Neural progenitor cell (in vitro differentiated cells): ENCODE measurements around the gene SLC7A7. TPM values are rescaled to one million over a fixed set of nuclear protein-coding genes. Genes with fewer than 3 reads are reported as not detected.

ENCODE experiments used
- DNase-seq: peaks from one replicate; pipeline ENCODE4 v3.0.0-alpha.2; 2016; ENCODE audit warnings: low spot score
- H2AFZ ChIP-seq: fragments of 200-600 bp; sonication (generic); replicated peaks from 2 replicates; pipeline ENCODE4 v1.6.1; 2016; ENCODE audit warnings: antibody characterized with exemption
- H3F3A ChIP-seq: fragments of 200-600 bp; sonication (generic); 2 replicates; pipeline ENCODE4 v1.6.1; 2016; ENCODE audit warnings: antibody characterized with exemption, low read depth
- H3K27ac ChIP-seq: fragments of 200-600 bp; sonication (generic); 2 replicates; pipeline ENCODE4 v1.5.1; 2016; ENCODE audit warnings: mild to moderate bottlenecking
- H3K27me3 ChIP-seq: fragments of 200-600 bp; sonication (generic); 2 replicates; pipeline ENCODE4 v1.6.1; 2016; ENCODE audit warnings: mild to moderate bottlenecking, moderate library complexity
- H3K36me3 ChIP-seq: fragments of 200-600 bp; sonication (generic); 2 replicates; pipeline ENCODE4 v1.5.1; 2016
- H3K4me1 ChIP-seq: fragments of 200-600 bp; sonication (generic); 2 replicates; pipeline ENCODE4 v1.6.1; 2016; ENCODE audit warnings: mixed run types
- H3K4me2 ChIP-seq: fragments of 200-600 bp; sonication (generic); 2 replicates; pipeline ENCODE4 v1.6.1; 2016
- H3K4me3 ChIP-seq: fragments of 200-600 bp; sonication (generic); 2 replicates; pipeline ENCODE4 v1.5.1; 2016
- H3K79me2 ChIP-seq: fragments of 200-600 bp; sonication (generic); 2 replicates; pipeline ENCODE4 v1.6.1; 2016; ENCODE audit warnings: low read depth
- H3K9ac ChIP-seq: fragments of 200-600 bp; sonication (generic); 2 replicates; pipeline ENCODE4 v1.6.1; 2016
- H3K9me3 ChIP-seq: fragments of 200-600 bp; sonication (generic); 2 replicates; pipeline ENCODE4 v1.5.1; 2016; ENCODE audit warnings: low read depth
- H4K20me1 ChIP-seq: fragments of 200-600 bp; sonication (generic); 2 replicates; pipeline ENCODE4 v1.6.1; 2016; ENCODE audit warnings: low read depth
- H3K27ac Mint-ChIP-seq: 3 replicates; pipeline ENCODE4 v1.8.0; 2021; ENCODE audit warnings: mixed read lengths
- H3K27me3 Mint-ChIP-seq: 2 replicates; pipeline ENCODE4 v1.8.0; 2022; ENCODE audit warnings: low read depth, mild to moderate bottlenecking, inconsistent platforms, moderate library complexity, mixed read lengths; ENCODE audit not compliant: insufficient read depth
- H3K36me3 Mint-ChIP-seq: 3 replicates; pipeline ENCODE4 v1.8.0; 2021; ENCODE audit warnings: mixed read lengths
- H3K4me1 Mint-ChIP-seq: 3 replicates; pipeline ENCODE4 v1.8.0; 2021; ENCODE audit warnings: mixed read lengths
- H3K4me3 Mint-ChIP-seq: 3 replicates; pipeline ENCODE4 v1.8.0; 2021; ENCODE audit warnings: mild to moderate bottlenecking, moderate library complexity, mixed read lengths
- H3K9me3 Mint-ChIP-seq: 3 replicates; pipeline ENCODE4 v1.8.0; 2020; ENCODE audit warnings: mixed read lengths
- CTCF ChIP-seq: fragments of 200-600 bp; sonication (generic); IDR thresholded peaks from 2 replicates; pipeline ENCODE4 v1.5.1; 2017; ENCODE audit warnings: antibody characterized with exemption, mild to moderate bottlenecking
- EZH2 ChIP-seq: fragments of 200-600 bp; sonication (generic); IDR thresholded peaks from 2 replicates; pipeline ENCODE4 v1.6.1; 2017; ENCODE audit warnings: antibody characterized with exemption, mild to moderate bottlenecking, moderate library complexity
- EZH2phosphoT487 ChIP-seq: fragments of 200-600 bp; sonication (generic); IDR thresholded peaks from 2 replicates; pipeline ENCODE4 v1.6.1; 2017; ENCODE audit warnings: antibody characterized with exemption
- total RNA-seq: library from RNA; depleted of rRNA; stranded (reverse); fragments of >200 nt; gene quantifications from 2 replicates; pipeline ENCODE4 v1.2.3, GENCODE V29; 2015; ENCODE audit warnings: low replicate concordance

SLC7A7 gene
- total RNA-seq, 1 donor from 2014 or later: 5.6 TPM

- Histone ChIP-seq H3K27me3 (no peaks in the 10 kb centered on the region), H3K4me2 (no peak overlapping the region), H3K9ac (no peak overlapping the region), H2AFZ (no peak overlapping the region), H3K9me3 (no peaks in the 10 kb centered on the region), H3K79me2 (no peaks in the 10 kb centered on the region), H3F3A (no peaks in the 10 kb centered on the region), H3K27ac (no peak overlapping the region), H4K20me1 (no peaks in the 10 kb centered on the region), H3K4me1 (no peaks in the 10 kb centered on the region), H3K4me3 (no peak overlapping the region), H3K36me3 (no peaks in the 10 kb centered on the region)
- Mint-ChIP-seq H3K27ac (peak overlapping the region; percentile 71), H3K9me3 (no peaks in the 10 kb centered on the region), H3K27me3 (peaks cover 9% of the 10 kb centered on the region), H3K4me3 (no peak overlapping the region), H3K36me3 (no peaks in the 10 kb centered on the region), H3K4me1 (no peaks in the 10 kb centered on the region)
- no peak for TF ChIP-seq EZH2
- TF ChIP-seq CTCF: no peak
- no peak for TF ChIP-seq EZH2phosphoT487
- DNase-seq: no peak
Measured at GRCh38 chr14:22803687-22803974, 11.6 kb downstream of the SLC7A7 start.

- Mint-ChIP-seq H3K36me3 (no peaks in the 10 kb centered on the region), H3K27ac (no peak overlapping the region), H3K4me3 (no peak overlapping the region), H3K27me3 (peaks cover 9% of the 10 kb centered on the region), H3K9me3 (no peaks in the 10 kb centered on the region), H3K4me1 (no peaks in the 10 kb centered on the region)
- H3K79me2 ChIP-seq: no peaks in the 10 kb centered on the region
- no peaks in the 10 kb centered on the region for H3K27me3 ChIP-seq
- H3K4me3 ChIP-seq: no peak overlapping the region
- H3K4me1 ChIP-seq: no peaks in the 10 kb centered on the region
- TF ChIP-seq EZH2phosphoT487 (no peak), EZH2 (no peak)
- no peak overlapping the region for H3K4me2 ChIP-seq
- no peaks in the 10 kb centered on the region for H3K9me3 ChIP-seq
- H3F3A ChIP-seq: no peaks in the 10 kb centered on the region
- no peak overlapping the region for H3K27ac ChIP-seq
- no peak for DNase-seq
- H2AFZ ChIP-seq: no peak overlapping the region
- H3K36me3 ChIP-seq: no peaks in the 10 kb centered on the region
- H3K9ac ChIP-seq: no peak overlapping the region
- no peaks in the 10 kb centered on the region for H4K20me1 ChIP-seq
Measured at GRCh38 chr14:22802860-22803686, 12.2 kb downstream of the SLC7A7 start.

- no peaks in the 10 kb centered on the region for H3F3A ChIP-seq
- no peak overlapping the region for H3K27ac ChIP-seq
- Mint-ChIP-seq H3K4me1 (peaks cover 7% of the 10 kb centered on the region), H3K36me3 (no peaks in the 10 kb centered on the region), H3K9me3 (no peaks in the 10 kb centered on the region), H3K27me3 (peaks cover 5% of the 10 kb centered on the region), H3K4me3 (no peak overlapping the region), H3K27ac (no peak overlapping the region)
- DNase-seq: no peak
- TF ChIP-seq EZH2 (no peak), EZH2phosphoT487 (no peak), CTCF (no peak)
- no peaks in the 10 kb centered on the region for H4K20me1 ChIP-seq
- no peaks in the 10 kb centered on the region for H3K4me1 ChIP-seq
- H3K4me3 ChIP-seq: no peak overlapping the region
- H3K79me2 ChIP-seq: no peaks in the 10 kb centered on the region
- H3K9me3 ChIP-seq: no peaks in the 10 kb centered on the region
- no peak overlapping the region for H3K4me2 ChIP-seq
- H3K36me3 ChIP-seq: no peaks in the 10 kb centered on the region
- no peak overlapping the region for H3K9ac ChIP-seq
- no peaks in the 10 kb centered on the region for H3K27me3 ChIP-seq
- no peak overlapping the region for H2AFZ ChIP-seq
Measured at GRCh38 chr14:22801716-22802115, 13.5 kb downstream of the SLC7A7 start.

- H3K4me3 Mint-ChIP-seq: no peak overlapping the region
- Histone ChIP-seq H3F3A (no peaks in the 10 kb centered on the region), H2AFZ (no peak overlapping the region), H3K9me3 (no peaks in the 10 kb centered on the region), H3K9ac (no peak overlapping the region), H3K4me3 (no peak overlapping the region), H3K4me2 (no peak overlapping the region), H3K36me3 (no peaks in the 10 kb centered on the region), H3K79me2 (no peaks in the 10 kb centered on the region), H4K20me1 (no peaks in the 10 kb centered on the region), H3K4me1 (no peaks in the 10 kb centered on the region), H3K27me3 (no peaks in the 10 kb centered on the region), H3K27ac (no peak overlapping the region)
- DNase-seq: no peak
- H3K9me3 Mint-ChIP-seq: no peaks in the 10 kb centered on the region
- peaks cover 8% of the 10 kb centered on the region for H3K27me3 Mint-ChIP-seq
- TF ChIP-seq CTCF (no peak), EZH2phosphoT487 (no peak), EZH2 (no peak)
- peaks cover 7% of the 10 kb centered on the region for H3K4me1 Mint-ChIP-seq
- H3K36me3 Mint-ChIP-seq: no peaks in the 10 kb centered on the region
- no peak overlapping the region for H3K27ac Mint-ChIP-seq
Measured at GRCh38 chr14:22800346-22800745, 14.9 kb downstream of the SLC7A7 start.
